GM06990 (cell line): ENCODE measurements around the gene RAD9A.

ENCODE experiments used
- DNase-seq: peaks from one replicate; pipeline ENCODE4 v3.0.0-alpha.2; 2011; ENCODE audit not compliant: insufficient read length; ENCODE audit errors: extremely low read depth
- H3K27me3 ChIP-seq: replicated peaks from 2 replicates; pipeline ENCODE4 v1.6.0; 2011; ENCODE audit warnings: low read length; ENCODE audit not compliant: control insufficient read depth, insufficient read depth
- H3K36me3 ChIP-seq: 2 replicates; pipeline ENCODE4 v1.5.1; 2011; ENCODE audit warnings: low read length; ENCODE audit not compliant: control insufficient read depth, insufficient read depth
- H3K4me3 ChIP-seq: replicated peaks from 2 replicates; pipeline ENCODE4 v1.5.1; 2011; ENCODE audit warnings: low read depth, mild to moderate bottlenecking, control low read depth, low read length
- CTCF ChIP-seq: IDR thresholded peaks from 2 replicates; pipeline ENCODE4 v1.5.1; 2011; ENCODE audit warnings: low read length, control low read depth, mild to moderate bottlenecking, inconsistent platforms; ENCODE audit not compliant: insufficient read depth, poor library complexity, severe bottlenecking

The RAD9A gene

GRCh38 chr11:67437082-67437808 lies 45.5 kb downstream of the RAD9A start, which contains the start of gene PTPRCAP:
PTPRCAP (minus strand) TSS chr11:67437682; CDS start chr11:67437619, 63 bp downstream.
- Histone ChIP-seq H3K27me3 (no peaks in the 10 kb centered on the region), H3K36me3 (peaks cover 28% of the 10 kb centered on the region), H3K4me3 (peak within 1 kb of the TSS; percentile 76)
- DNase-seq, result peak; percentile 83
- no peak for TF ChIP-seq CTCF

DNA sequence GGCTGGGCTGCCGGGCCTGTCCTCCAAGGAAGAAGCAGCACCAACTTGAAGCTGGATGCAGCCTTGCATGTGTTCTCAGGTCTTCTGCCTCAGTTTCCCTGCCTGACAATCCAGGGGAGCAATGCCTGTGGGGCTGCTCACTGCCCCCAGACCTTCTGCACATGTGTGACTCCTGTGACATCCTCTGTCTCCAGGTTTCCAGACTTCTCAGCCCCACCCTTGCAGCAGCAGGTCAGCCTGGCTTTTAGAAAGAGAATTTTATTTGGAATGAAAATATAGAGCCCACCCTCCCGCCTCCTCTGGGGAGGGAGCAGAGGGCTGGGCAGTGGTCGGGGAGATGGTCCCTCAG lies 46.0 kb downstream of the RAD9A start:
- TF ChIP-seq CTCF, result no peak
- no peaks in the 10 kb centered on the region for H3K27me3 ChIP-seq
- DNase-seq, result no peak
- H3K4me3 ChIP-seq, result peak overlapping the region; percentile 76
- H3K36me3 ChIP-seq, result peaks cover 28% of the 10 kb centered on the region

DNA sequence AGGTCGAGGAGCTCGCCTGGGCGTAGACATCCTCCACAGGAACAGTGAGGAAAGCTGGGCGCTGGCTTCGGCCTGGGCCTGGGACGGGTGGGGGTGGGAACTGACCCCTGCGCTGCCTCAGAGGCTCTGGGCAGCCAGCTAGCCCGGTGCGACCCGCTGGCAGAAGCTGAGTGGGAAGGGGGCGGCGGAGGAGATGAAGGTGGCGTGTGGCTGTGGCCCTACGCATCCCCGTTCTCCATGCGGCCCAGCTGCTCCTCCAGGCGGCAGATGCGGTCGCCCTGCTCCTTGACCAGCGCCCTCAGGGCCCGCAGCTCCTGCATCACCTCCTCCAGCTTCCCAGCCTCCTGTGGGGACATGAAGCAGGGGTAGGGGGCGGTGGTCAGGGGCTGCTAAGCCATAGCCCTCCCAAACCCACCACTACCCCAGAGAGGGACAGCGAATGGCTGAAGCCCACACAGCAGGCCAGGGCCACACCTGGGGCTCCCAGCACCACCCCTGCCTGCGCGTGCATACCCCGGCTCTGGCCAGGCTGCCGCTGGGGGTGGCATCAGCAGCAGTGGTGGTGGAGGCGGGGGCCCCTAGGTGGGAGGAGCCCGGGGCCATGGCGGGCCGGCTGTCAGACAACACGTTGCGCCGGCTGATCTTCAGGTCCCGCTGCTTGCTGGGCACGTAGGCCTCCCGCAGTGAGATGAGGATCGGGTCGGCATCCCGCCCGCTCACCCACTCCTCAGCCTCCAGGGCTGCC lies 46.5 kb downstream of the RAD9A start:
- no peaks in the 10 kb centered on the region for H3K27me3 ChIP-seq
- peaks cover 23% of the 10 kb centered on the region for H3K36me3 ChIP-seq
- no peak for TF ChIP-seq CTCF
- peak; percentile 75 for DNase-seq
- peak overlapping the region; percentile 76 for H3K4me3 ChIP-seq

DNA sequence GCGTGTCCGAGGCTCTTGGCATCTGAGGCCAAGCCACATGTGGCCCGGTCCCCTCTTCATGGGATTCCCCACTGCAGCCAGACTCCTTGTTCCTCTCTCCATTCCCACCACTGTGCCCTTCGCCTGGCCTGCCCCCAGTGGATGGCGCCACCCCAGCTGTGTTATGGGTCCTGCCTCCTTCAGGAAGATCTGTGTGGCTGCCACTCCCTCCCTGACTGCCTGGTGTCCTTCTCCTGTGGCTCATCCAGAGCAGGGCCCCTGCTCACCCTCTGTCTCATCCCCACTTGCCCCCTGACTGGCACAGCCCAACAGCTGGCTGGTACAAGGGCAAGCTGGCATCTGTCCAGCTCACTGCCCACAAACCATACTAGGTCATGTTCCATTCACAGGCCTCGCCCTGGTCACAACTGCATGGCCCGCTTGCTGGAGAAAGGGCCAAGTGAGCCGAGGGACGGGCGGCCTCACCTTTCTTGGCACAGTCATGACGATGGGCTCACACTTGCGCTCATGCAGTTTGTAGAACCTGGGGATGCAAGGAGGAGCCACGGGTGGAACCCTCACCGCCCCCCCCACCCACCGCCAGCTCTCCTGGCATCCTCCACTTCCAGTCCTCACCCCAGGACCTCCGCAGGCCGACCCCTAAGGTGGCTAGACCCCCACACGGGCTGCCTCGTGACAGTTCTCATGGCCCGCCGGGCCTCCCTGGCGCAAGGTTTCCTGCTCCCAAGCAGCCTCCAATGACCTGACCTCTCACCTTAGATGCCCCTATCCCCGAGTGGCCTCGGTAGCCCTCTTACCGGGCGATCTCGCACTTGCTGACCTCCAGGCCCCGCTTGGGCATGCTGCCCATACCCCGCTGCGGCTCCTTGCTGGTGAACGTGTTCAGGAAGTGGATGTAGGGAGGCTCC lies 47.8 kb downstream of the RAD9A start:
- H3K4me3 ChIP-seq, result peak overlapping the region; percentile 76
- H3K36me3 ChIP-seq, result peaks cover 13% of the 10 kb centered on the region
- no peaks in the 10 kb centered on the region for H3K27me3 ChIP-seq
- TF ChIP-seq CTCF, result peak; percentile 43
- DNase-seq, result no peak

DNA sequence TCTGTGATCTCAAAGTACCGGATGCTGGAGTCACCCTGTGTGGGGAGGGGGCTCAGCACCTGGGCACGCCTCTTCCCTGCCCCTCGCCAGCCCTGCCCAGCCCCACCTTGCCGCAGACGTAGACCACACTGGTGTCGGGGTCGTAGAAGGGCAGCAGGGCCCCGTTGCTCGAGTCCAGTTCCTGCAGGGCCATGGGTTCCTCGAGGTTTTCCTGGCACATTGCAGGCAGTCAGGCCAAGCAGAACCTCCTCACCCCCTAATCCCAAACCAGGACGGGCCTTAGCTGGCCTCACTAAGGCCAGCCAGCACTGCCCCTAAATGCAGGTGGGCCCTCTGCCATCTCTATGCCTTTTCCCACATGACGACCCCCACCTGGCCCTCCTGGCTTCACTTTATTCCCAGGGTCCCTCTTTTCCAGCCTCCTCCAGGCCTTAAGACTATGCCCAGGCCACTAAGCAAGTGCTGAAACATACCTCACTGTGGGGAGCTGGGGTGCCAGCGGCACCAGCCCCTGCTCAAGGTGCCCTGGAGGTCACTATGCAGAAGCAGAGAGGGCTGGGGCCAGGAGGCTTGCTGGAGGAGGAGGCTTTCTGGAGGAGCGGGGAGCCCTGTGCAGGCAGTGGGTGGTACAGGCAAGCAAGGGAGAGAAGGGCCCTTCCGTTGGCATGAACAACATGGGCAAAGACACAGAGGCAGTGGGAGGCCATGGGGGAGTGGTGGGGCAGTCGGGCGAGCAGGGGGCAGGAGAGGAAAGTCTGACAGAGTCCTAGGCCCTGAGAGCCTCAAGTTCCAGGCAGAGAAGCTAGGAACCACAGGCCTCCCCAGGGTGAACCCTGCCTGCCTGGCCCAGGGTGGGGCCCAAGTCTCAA lies 48.7 kb downstream of the RAD9A start:
- no peak for DNase-seq
- Histone ChIP-seq H3K4me3 (no peak overlapping the region), H3K27me3 (no peaks in the 10 kb centered on the region), H3K36me3 (peaks cover 11% of the 10 kb centered on the region)
- no peak for TF ChIP-seq CTCF
